ENCODE results near the gene PURA. TPM values are rescaled to one million over a fixed set of nuclear protein-coding genes. Genes with fewer than 3 reads are reported as not detected.
A peak's percentile ranks its signal among the peaks of the same experiment; 100 is the strongest.

Gene PURA
- total RNA-seq, 2 experiments from 2014 or later = 12.3 to 15.4 TPM

- DNase-seq (peak; percentile 37), ATAC-seq (no peak)
- no peaks in the 10 kb centered on the region for H3K36me3 Mint-ChIP-seq
- CTCF ChIA-PET = interaction anchor here (1.1 to 3.6 kb wide), 5 partner anchors 10 to 25 kb away, joined by 3 to 45 read pairs (median 8); partner anchors contain the start of gene PURA
- H3K4me1 Mint-ChIP-seq = peaks cover 22% of the 10 kb centered on the region
- no peak overlapping the region for H3K4me3 Mint-ChIP-seq
- no peak overlapping the region for H3K27ac Mint-ChIP-seq
- H3K27me3 Mint-ChIP-seq = no peaks in the 10 kb centered on the region
- no peaks in the 10 kb centered on the region for H3K9me3 Mint-ChIP-seq (ENCODE audit: low read depth)
Observed at GRCh38 chr5:140130949-140131733, 17.2 kb downstream of the PURA start.

GRCh38 chr5:140131967-140132409 lies 18.1 kb downstream of the PURA start:
- H3K27me3 Mint-ChIP-seq = no peaks in the 10 kb centered on the region
- H3K4me3 Mint-ChIP-seq = no peak overlapping the region
- no peaks in the 10 kb centered on the region for H3K36me3 Mint-ChIP-seq
- peak; percentile 38 for DNase-seq
- no peak overlapping the region for H3K27ac Mint-ChIP-seq
- H3K4me1 Mint-ChIP-seq = peaks cover 22% of the 10 kb centered on the region
- no peaks in the 10 kb centered on the region for H3K9me3 Mint-ChIP-seq (ENCODE audit: low read depth)
- CTCF ChIA-PET = interaction anchor here (1.1 to 3.6 kb wide), 6 partner anchors 9 to 59 kb away, joined by 3 to 45 read pairs (median 8); partner anchors contain the start of gene PURA
- ATAC-seq = peak; percentile 47

GRCh38 chr5:140133514-140134167 lies 19.7 kb downstream of the PURA start:
- no peaks in the 10 kb centered on the region for H3K9me3 Mint-ChIP-seq (ENCODE audit: low read depth)
- H3K4me1 Mint-ChIP-seq = peaks cover 22% of the 10 kb centered on the region
- no peaks in the 10 kb centered on the region for H3K27me3 Mint-ChIP-seq
- CTCF ChIA-PET = interaction anchor here (0.9 to 3.6 kb wide), 9 partner anchors 10 to 60 kb away, joined by 3 to 45 read pairs (median 3); no protein-coding TSS in a partner anchor
- ATAC-seq (no peak), DNase-seq (peak; percentile 28)
- no peaks in the 10 kb centered on the region for H3K36me3 Mint-ChIP-seq
- H3K27ac Mint-ChIP-seq = no peak overlapping the region
- no peak overlapping the region for H3K4me3 Mint-ChIP-seq

GRCh38 chr5:140134277-140134935 lies 20.5 kb downstream of the PURA start:
- Mint-ChIP-seq H3K4me3 (no peak overlapping the region), H3K27ac (no peak overlapping the region), H3K27me3 (no peaks in the 10 kb centered on the region), H3K4me1 (peaks cover 22% of the 10 kb centered on the region), H3K36me3 (no peaks in the 10 kb centered on the region), H3K9me3 (ENCODE audit: low read depth) (no peaks in the 10 kb centered on the region)
- ATAC-seq (no peak), DNase-seq (no peak)
- CTCF ChIA-PET = interaction anchor here (0.9 to 3.6 kb wide), 9 partner anchors 9 to 61 kb away, joined by 3 to 45 read pairs (median 4); no protein-coding TSS in a partner anchor

- ATAC-seq (no peak), DNase-seq (no peak)
- H3K4me1 Mint-ChIP-seq = peaks cover 22% of the 10 kb centered on the region
- CTCF ChIA-PET = interaction anchor here (0.6 to 1.8 kb wide), 7 partner anchors 9 to 138 kb away, joined by 3 to 5 read pairs (median 4); no protein-coding TSS in a partner anchor
- no peaks in the 10 kb centered on the region for H3K36me3 Mint-ChIP-seq
- H3K27ac Mint-ChIP-seq = no peak overlapping the region
- no peaks in the 10 kb centered on the region for H3K9me3 Mint-ChIP-seq (ENCODE audit: low read depth)
- H3K4me3 Mint-ChIP-seq = no peak overlapping the region
- no peaks in the 10 kb centered on the region for H3K27me3 Mint-ChIP-seq
Observed at GRCh38 chr5:140135127-140135526, 21.2 kb downstream of the PURA start.

GRCh38 chr5:140136624-140137023 lies 22.7 kb downstream of the PURA start:
- Mint-ChIP-seq H3K36me3 (no peaks in the 10 kb centered on the region), H3K27ac (no peak overlapping the region), H3K4me3 (no peak overlapping the region), H3K9me3 (ENCODE audit: low read depth) (no peaks in the 10 kb centered on the region), H3K27me3 (no peaks in the 10 kb centered on the region), H3K4me1 (peaks cover 15% of the 10 kb centered on the region)
- CTCF ChIA-PET = interaction anchor here (1.1 to 1.8 kb wide), 4 partner anchors 9 to 32 kb away, joined by 3 to 5 read pairs (median 4); no protein-coding TSS in a partner anchor
- ATAC-seq = no peak
- peak; percentile 35 for DNase-seq

GRCh38 chr5:140140435-140140834 lies 26.5 kb downstream of the PURA start:
- H3K4me3 Mint-ChIP-seq = no peak overlapping the region
- CTCF ChIA-PET = interaction anchor here (2.0 to 9.4 kb wide), 2 partner anchors 22 to 66 kb away, joined by 6 to 130 read pairs; partner anchors contain the start of gene PURA
- H3K27me3 Mint-ChIP-seq = peaks cover 5% of the 10 kb centered on the region
- no peak for ATAC-seq
- peak; percentile 30 for DNase-seq
- peaks cover 6% of the 10 kb centered on the region for H3K4me1 Mint-ChIP-seq
- H3K9me3 Mint-ChIP-seq (ENCODE audit: low read depth) = no peaks in the 10 kb centered on the region
- H3K36me3 Mint-ChIP-seq = no peaks in the 10 kb centered on the region
- no peak overlapping the region for H3K27ac Mint-ChIP-seq

GRCh38 chr5:140141241-140141640 lies 27.3 kb downstream of the PURA start:
- Mint-ChIP-seq H3K27me3 (peaks cover 10% of the 10 kb centered on the region), H3K9me3 (ENCODE audit: low read depth) (no peaks in the 10 kb centered on the region), H3K4me3 (no peak overlapping the region), H3K27ac (no peak overlapping the region), H3K4me1 (peaks cover 9% of the 10 kb centered on the region), H3K36me3 (no peaks in the 10 kb centered on the region)
- peak; percentile 16 for DNase-seq
- no peak for ATAC-seq
- CTCF ChIA-PET = interaction anchor here (0.9 to 9.4 kb wide), 5 partner anchors 9 to 69 kb away, joined by 3 to 130 read pairs (median 4); partner anchors contain the start of gene PURA

GRCh38 chr5:140142246-140142645 lies 28.3 kb downstream of the PURA start:
- ATAC-seq (no peak), DNase-seq (peak; percentile 33)
- CTCF ChIA-PET = interaction anchor here (0.9 to 9.4 kb wide), 7 partner anchors 14 to 173 kb away, joined by 3 to 130 read pairs (median 8); partner anchors contain the start of gene PURA
- H3K36me3 Mint-ChIP-seq = no peaks in the 10 kb centered on the region
- H3K4me1 Mint-ChIP-seq = peaks cover 12% of the 10 kb centered on the region
- peaks cover 19% of the 10 kb centered on the region for H3K27me3 Mint-ChIP-seq
- H3K9me3 Mint-ChIP-seq (ENCODE audit: low read depth) = no peaks in the 10 kb centered on the region
- no peak overlapping the region for H3K4me3 Mint-ChIP-seq
- no peak overlapping the region for H3K27ac Mint-ChIP-seq

- CTCF ChIA-PET = interaction anchor here (1.1 to 9.4 kb wide), 7 partner anchors 10 to 174 kb away, joined by 3 to 130 read pairs (median 58); partner anchors contain the start of gene PURA
- Mint-ChIP-seq H3K9me3 (ENCODE audit: low read depth) (no peaks in the 10 kb centered on the region), H3K27ac (no peak overlapping the region), H3K36me3 (no peaks in the 10 kb centered on the region), H3K4me1 (peaks cover 12% of the 10 kb centered on the region), H3K27me3 (peaks cover 25% of the 10 kb centered on the region), H3K4me3 (no peak overlapping the region)
- ATAC-seq (no peak), DNase-seq (peak; percentile 31)
Observed at GRCh38 chr5:140142856-140143255, 28.9 kb downstream of the PURA start.

GRCh38 chr5:140143521-140144258 lies 29.8 kb downstream of the PURA start:
- no peaks in the 10 kb centered on the region for H3K9me3 Mint-ChIP-seq (ENCODE audit: low read depth)
- H3K4me1 Mint-ChIP-seq = peaks cover 12% of the 10 kb centered on the region
- H3K4me3 Mint-ChIP-seq = no peak overlapping the region
- H3K27ac Mint-ChIP-seq = no peak overlapping the region
- DNase-seq (peak; percentile 26), ATAC-seq (peak; percentile 14)
- CTCF ChIA-PET = interaction anchor here (0.6 to 9.4 kb wide), 20 partner anchors 9 to 491 kb away, joined by 3 to 130 read pairs (median 4); partner anchors contain the start of genes CYSTM1 and PURA
- peaks cover 29% of the 10 kb centered on the region for H3K27me3 Mint-ChIP-seq
- H3K36me3 Mint-ChIP-seq = no peaks in the 10 kb centered on the region

GRCh38 chr5:140145256-140145655 lies 31.3 kb downstream of the PURA start:
- Mint-ChIP-seq H3K36me3 (no peaks in the 10 kb centered on the region), H3K4me3 (peak overlapping the region; percentile 9), H3K27ac (no peak overlapping the region), H3K27me3 (peaks cover 29% of the 10 kb centered on the region), H3K4me1 (peaks cover 12% of the 10 kb centered on the region), H3K9me3 (ENCODE audit: low read depth) (no peaks in the 10 kb centered on the region)
- DNase-seq (peak; percentile 37), ATAC-seq (no peak)
- CTCF ChIA-PET = interaction anchor here (0.9 to 9.4 kb wide), 20 partner anchors 8 to 104 kb away, joined by 3 to 130 read pairs (median 4); partner anchors contain the start of genes NRG2 and PURA

Data from activated CD8-positive, alpha-beta memory T cell treated with anti-CD3 and anti-CD28 coated beads, Interleukin-2, amount 10 ng/mL, durations not matched to agents 7 days and 5 days (primary cell).